PC-3 (cell line): ENCODE results near the gene DCUN1D4.
A peak's percentile ranks its signal among the peaks of the same experiment; 100 is the strongest.

Experiments used
- EZH2phosphoT487 ChIP-seq: fragments of 300-600 bp; sonication (generic); IDR thresholded peaks from 2 replicates; pipeline ENCODE4 v1.6.1; 2018; ENCODE audit warnings: mild to moderate bottlenecking, antibody characterized with exemption, low read length, borderline replicate concordance
- TF ChIP-seq, protein P1 (sequence below): fragments of 300-600 bp; sonication (generic); conservative IDR thresholded peaks from 2 replicates; pipeline ENCODE4 v1.5.1; 2017; ENCODE audit warnings: antibody characterized with exemption, low read depth, mild to moderate bottlenecking, low read length

DNA sequence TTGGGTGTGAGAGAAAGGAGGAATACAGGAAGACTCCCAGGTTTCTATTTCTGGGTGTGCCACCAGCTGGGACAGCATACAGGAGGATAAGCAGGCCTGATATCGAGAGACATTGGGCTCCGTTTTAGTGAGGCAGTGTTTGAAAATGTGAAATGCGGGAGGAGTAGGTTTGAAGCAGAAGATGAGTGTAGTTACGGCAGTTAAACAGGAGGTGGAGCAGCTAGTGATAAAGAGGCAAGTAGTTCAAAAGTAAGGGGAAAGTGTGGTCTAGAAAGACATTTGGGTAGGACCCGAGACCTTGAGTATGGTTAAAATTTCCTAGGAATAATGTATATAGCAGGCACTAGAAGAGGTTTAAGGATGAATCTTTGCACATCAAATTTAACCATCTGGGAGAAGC lies 42.4 kb downstream of the DCUN1D4 start:
- TF ChIP-seq, protein P1, sequence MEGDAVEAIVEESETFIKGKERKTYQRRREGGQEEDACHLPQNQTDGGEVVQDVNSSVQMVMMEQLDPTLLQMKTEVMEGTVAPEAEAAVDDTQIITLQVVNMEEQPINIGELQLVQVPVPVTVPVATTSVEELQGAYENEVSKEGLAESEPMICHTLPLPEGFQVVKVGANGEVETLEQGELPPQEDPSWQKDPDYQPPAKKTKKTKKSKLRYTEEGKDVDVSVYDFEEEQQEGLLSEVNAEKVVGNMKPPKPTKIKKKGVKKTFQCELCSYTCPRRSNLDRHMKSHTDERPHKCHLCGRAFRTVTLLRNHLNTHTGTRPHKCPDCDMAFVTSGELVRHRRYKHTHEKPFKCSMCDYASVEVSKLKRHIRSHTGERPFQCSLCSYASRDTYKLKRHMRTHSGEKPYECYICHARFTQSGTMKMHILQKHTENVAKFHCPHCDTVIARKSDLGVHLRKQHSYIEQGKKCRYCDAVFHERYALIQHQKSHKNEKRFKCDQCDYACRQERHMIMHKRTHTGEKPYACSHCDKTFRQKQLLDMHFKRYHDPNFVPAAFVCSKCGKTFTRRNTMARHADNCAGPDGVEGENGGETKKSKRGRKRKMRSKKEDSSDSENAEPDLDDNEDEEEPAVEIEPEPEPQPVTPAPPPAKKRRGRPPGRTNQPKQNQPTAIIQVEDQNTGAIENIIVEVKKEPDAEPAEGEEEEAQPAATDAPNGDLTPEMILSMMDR, result peak; percentile 69
- no peak for TF ChIP-seq EZH2phosphoT487
